Measurements from ENCODE around the gene RCC2.

- TF ChIP-seq, protein P1, sequence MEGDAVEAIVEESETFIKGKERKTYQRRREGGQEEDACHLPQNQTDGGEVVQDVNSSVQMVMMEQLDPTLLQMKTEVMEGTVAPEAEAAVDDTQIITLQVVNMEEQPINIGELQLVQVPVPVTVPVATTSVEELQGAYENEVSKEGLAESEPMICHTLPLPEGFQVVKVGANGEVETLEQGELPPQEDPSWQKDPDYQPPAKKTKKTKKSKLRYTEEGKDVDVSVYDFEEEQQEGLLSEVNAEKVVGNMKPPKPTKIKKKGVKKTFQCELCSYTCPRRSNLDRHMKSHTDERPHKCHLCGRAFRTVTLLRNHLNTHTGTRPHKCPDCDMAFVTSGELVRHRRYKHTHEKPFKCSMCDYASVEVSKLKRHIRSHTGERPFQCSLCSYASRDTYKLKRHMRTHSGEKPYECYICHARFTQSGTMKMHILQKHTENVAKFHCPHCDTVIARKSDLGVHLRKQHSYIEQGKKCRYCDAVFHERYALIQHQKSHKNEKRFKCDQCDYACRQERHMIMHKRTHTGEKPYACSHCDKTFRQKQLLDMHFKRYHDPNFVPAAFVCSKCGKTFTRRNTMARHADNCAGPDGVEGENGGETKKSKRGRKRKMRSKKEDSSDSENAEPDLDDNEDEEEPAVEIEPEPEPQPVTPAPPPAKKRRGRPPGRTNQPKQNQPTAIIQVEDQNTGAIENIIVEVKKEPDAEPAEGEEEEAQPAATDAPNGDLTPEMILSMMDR (IDR thresholded peaks at IDR 0.05; ENCODE audit: low read depth, low read length), result no peak
- TF ChIP-seq EZH2phosphoT487 (IDR thresholded peaks at IDR 0.05; ENCODE audit: low read depth), result no peak
These were observed 79.1 kb downstream of the RCC2 start for GRCh38 chr1:17360272-17360956.
